HG02884 (cell line): Measurements from ENCODE around the gene VGF.
"Not testable (repeated sequence)": the region's sequence is repeated elsewhere in the genome, so short reads cannot be mapped to it uniquely, and the experiment has no call there.

Source experiments
- ATAC-seq: cut with Tn5 transposase; IDR thresholded peaks from one replicate; pipeline ENCODE4 v1.9.1; 2021; ENCODE audit warnings: mild to moderate bottlenecking, moderate library complexity; ENCODE audit not compliant: unreplicated experiment

Gene VGF

DNA sequence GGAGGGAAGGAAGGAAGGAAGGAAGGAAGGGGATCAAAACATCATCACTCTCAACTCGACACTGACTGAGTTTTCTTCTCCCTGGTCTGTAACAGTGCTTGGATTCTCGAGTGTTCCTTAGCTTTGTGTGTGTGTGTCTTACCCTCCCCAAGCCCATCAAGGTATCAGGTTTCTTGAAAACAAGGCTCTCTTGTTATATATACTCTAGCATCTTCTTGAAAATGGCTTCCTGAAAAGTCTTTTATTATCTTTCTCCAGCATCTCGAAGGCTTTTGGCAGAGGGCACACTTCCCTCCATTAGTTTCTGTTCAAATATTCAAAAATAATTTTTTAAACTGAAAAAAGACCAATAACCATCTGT, 25.1 kb downstream of the VGF start:
- no peak for ATAC-seq

DNA sequence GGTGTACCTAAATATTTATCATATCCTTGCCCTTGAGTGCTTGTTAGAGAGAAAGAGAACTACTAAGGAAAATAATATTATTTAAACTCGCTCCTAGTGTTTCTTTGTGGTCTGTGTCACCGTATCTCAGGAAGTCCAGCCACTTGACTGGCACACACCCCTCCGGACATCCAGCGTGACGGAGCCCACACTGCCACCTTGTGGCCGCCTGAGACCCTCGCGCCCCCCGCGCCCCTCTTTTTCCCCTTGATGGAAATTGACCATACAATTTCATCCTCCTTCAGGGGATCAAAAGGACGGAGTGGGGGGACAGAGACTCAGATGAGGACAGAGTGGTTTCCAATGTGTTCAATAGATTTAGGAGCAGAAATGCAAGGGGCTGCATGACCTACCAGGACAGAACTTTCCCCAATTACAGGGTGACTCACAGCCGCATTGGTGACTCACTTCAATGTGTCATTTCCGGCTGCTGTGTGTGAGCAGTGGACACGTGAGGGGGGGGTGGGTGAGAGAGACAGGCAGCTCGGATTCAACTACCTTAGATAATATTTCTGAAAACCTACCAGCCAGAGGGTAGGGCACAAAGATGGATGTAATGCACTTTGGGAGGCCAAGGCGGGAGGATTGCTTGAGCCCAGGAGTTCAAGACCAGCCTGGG, 27.0 kb downstream of the VGF start:
- ATAC-seq, result no peak

DNA sequence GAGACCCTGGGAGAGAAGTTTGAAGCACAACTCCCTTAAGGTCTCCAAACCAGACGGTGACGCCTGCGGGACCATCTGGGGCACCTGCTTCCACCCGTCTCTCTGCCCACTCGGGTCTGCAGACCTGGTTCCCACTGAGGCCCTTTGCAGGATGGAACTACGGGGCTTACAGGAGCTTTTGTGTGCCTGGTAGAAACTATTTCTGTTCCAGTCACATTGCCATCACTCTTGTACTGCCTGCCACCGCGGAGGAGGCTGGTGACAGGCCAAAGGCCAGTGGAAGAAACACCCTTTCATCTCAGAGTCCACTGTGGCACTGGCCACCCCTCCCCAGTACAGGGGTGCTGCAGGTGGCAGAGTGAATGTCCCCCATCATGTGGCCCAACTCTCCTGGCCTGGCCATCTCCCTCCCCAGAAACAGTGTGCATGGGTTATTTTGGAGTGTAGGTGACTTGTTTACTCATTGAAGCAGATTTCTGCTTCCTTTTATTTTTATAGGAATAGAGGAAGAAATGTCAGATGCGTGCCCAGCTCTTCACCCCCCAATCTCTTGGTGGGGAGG, 27.6 kb downstream of the VGF start:
- no peak for ATAC-seq

GRCh38 chr7:101134399-101134980, 30.9 kb downstream of the VGF start:
- ATAC-seq, result no peak

DNA sequence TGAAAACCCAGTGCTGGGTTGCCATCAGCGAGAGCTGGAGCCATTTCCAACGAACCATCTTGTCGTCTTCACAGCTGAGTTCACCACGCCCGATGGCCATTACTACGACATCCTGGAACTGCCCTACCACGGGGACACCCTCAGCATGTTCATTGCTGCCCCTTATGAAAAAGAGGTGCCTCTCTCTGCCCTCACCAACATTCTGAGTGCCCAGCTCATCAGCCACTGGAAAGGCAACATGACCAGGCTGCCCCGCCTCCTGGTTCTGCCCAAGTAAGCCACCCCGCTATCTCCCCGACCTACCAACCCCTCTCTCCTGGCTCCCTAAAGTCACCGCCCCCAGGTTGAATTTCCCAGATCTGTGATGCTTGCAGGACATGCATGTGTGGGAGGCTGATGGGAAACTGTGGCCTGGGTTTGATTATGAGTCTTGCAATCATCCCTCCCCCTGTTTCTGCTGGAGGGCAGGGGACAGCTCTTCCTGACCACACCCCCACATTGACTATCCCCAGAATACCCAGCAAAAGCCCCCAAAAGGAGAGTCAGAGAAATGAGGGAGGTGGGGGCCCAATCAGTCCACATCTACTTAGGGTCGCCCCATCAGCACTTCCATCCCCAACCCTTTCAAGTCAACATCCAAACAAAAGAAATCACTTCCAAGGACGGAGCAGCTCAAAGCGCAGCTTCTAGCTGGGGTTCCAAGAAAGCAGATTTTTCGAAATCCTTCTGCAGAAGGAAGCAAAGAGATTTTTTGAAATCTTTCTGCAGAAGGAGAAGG, 31.6 kb downstream of the VGF start:
- ATAC-seq, result no peak

DNA sequence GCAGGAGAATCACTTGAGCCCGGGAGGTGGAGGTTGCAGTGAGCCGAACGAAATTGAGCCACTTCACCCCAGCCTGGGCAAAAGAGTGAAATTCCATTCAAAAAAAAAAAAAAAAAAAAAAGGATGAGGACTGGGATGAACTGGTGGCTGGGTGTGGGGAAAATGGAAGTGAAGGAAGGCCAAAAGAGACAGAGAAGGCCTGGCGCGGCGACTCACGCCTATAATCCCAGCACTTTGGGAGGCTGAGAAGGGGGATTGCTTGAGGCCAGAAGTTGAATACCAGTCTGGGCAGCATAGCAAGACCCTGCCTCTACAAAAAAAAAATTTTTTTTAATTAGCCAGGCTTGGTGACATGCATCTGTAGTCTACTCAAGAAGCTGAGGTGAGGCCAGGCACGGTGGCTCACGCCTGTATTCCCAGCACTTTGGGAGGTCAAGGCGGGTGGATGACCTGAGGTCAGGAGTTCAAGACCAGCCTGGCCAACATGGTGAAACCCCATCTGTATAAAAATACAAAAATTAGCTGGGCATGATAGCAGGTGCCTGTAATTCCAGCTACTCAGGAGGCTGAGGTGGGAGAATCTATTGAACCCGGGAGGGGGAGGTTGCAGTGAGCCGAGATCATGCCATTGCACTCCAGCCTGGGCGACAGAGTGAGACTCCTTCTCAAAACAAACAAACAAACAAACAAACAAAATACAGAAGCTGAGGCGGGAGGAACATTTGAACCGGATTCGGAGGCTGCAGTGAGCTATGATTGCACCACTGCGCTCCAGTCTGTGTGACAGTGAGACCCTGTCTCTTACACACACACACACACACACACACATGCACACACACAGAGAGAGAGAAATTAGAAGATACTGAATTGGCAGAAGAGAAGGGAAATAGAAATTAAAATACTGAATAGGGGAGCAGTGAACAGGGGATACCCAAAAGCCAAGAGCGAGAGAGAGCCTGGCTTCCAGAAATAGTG, 32.5 kb downstream of the VGF start:
- not testable (repeated sequence) for ATAC-seq

DNA sequence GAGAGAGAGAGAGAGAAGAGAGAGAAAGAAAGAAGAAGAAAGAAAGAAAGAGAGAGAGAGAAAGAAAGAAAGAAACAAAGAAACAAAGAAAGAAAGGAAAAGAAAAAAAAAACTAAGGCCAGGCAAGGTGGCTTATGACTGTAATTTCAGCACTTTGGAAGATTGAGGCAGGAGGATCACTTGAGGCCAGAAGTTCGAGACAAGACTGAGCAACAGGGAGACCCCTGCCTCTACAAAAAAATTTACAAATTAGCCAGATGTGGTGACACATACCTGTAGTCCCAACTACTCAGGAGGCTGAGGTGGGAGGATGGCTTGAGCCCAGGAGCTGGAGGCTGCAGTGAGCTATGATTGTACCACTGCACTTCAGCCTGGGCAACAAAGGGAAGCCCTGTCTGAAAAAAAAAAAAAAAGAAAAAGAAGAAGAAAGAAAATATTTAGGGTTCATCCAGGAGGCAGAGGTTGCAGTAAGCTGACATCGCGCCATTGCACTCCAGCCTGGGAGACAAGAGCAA, 35.7 kb downstream of the VGF start:
- no peak for ATAC-seq

DNA sequence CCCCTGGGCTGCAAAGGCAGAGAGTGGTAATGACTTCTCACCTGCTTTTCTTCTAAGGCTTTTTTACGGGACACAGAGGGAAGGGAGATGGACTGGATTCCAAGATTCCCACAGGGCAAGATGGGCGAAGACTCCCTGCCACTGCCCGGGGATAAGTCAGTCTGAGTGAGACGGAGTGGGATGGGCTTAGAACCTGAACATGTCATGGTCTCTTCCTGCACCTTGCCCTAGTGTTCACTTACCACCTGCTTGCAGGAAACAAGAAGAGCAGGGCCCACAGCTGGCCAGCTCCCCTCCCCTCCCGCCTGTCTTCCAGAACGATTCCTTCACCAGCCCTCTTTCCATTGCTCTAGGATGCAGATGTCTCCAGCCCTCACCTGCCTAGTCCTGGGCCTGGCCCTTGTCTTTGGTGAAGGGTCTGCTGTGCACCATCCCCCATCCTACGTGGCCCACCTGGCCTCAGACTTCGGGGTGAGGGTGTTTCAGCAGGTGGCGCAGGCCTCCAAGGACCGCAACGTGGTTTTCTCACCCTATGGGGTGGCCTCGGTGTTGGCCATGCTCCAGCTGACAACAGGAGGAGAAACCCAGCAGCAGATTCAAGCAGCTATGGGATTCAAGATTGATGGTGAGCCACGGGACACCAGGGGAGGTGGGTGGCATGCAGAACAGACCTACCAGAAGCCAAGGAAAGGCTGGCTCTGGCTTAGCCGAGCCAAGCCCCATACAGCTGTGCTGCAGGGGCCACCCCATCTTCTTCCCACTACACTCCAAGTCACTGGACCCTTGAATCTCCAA, 37.1 kb downstream of the VGF start:
- no peak for ATAC-seq

DNA sequence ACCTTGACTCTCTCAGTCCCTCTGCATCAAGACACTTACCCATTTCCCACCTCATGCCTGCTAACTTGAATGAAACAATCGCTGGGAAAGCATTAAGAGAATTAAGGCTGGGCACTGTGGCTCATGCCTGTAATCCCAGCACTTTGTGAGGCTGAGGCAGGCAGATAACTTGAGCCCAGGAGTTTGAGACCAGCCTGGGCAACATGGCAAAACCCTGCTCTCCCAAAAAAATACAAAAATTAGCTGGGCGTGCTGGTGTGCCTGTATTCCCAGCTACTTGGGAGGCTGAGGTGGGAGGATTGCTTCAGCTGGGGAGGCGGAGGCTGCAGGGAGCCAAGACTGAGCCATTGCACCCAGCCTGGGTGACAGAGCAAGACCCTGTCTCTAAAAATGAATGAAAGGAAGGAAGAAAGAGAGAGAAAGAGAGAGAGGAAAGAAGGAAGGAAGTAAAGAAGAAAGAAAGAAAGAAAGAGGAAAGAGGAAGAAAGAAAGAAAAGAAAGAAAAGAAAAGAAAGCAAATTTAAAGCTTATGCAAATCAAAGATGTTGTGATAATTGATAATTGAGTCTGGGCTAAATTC, 37.8 kb downstream of the VGF start:
- ATAC-seq, result no peak

DNA sequence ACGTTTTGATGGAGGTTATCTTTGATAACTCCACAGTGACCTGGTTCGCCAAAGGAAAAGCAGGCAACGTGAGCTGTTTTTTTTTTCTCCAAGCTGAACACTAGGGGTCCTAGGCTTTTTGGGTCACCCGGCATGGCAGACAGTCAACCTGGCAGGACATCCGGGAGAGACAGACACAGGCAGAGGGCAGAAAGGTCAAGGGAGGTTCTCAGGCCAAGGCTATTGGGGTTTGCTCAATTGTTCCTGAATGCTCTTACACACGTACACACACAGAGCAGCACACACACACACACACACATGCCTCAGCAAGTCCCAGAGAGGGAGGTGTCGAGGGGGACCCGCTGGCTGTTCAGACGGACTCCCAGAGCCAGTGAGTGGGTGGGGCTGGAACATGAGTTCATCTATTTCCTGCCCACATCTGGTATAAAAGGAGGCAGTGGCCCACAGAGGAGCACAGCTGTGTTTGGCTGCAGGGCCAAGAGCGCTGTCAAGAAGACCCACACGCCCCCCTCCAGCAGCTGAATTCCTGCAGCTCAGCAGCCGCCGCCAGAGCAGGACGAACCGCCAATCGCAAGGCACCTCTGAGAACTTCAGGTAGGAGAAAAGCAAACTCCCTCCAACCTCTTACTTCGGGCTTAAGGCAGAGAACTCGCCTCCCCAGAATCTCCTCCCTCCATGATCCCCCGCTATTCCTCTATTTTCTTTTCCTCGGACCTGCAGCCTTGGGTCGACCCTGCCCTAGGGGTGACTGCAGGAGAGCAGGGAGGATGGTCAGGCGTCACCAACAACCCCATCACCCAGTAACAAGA, 38.5 kb downstream of the VGF start, which contains the start of gene SERPINE1:
Gene SERPINE1, plus strand, starts transcription at position 454 of the 809 bp plus-strand sequence. CDS start 1,290 bp downstream, outside the sequence.
- no peak for ATAC-seq

GRCh38 chr7:101125989-101126650, 39.2 kb downstream of the VGF start:
- no peak for ATAC-seq

DNA sequence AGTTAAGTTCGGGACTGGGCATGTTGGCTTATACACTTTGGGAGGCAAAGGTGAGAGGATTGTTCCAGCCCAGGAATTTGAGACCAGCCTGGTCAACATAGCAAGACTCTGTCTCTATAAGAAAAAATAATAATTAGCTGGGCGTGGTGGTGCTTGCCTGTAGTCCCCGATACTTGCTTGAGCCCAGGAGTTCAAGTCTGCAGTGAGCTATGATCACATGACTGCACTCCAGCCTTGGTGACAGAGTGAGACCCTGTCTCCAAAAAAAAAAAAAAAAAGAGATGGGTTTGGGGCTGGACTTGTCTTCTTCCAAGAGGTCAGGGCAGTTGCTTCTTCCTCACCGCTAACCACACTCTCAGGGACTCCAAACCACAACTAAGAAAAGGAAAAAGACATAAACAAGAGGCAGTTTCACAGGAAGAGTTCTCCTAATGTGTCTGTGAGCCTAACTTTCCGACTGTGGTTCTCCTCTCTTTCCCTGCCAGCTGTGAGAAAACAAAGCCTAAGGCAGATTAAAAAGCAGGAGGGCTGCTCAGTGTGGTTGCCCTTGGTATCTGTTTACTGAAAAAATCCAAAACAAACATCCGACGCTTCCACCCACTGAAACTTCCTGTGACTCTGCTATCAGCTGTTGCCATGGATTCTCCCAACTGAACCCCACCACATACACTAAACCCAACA, 40.9 kb downstream of the VGF start:
- no peak for ATAC-seq

DNA sequence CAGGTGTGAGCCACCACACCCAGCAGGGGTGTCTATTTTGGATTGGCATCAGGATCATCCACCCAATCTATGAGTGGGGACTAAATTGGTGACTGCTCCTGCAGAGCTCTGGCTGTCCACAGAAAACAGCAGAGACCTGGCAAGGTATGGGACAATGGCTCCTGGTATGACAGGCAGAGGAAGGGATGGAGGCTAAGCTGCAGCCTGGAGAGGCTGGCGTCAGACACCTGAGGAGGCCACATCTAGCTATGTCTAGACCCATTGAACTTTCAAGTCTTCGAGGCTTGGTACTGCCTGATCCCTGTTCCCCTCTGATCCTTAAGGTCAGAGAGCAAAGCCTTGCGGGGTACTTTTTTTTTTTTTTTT, 41.7 kb downstream of the VGF start:
- ATAC-seq, result no peak

GRCh38 chr7:101122933-101123702, 42.3 kb downstream of the VGF start:
- no peak for ATAC-seq

- ATAC-seq, result no peak
These were observed 43.1 kb downstream of the VGF start for GRCh38 chr7:101121991-101122932.

- not testable (repeated sequence) for ATAC-seq
These were observed 43.8 kb downstream of the VGF start for GRCh38 chr7:101121631-101121990.
